Activated CD4-positive, alpha-beta T cell treated with anti-CD3 and anti-CD28 coated beads, Interleukin-2, amount 10 ng/mL, durations not matched to agents 7 days and 5 days (primary cell): ENCODE results near the gene CCL21. TPM values are rescaled to one million over a fixed set of nuclear protein-coding genes. Genes with fewer than 3 reads are reported as not detected.

ENCODE experiments used
- CTCF ChIA-PET: fragments of 350-600 bp; sonication (Branson Sonifier 250); formaldehyde crosslinking; loops from one replicate; lab custom pipeline; 2021; ENCODE audit warnings: antibody characterized with exemption; lab: Charles Lee
- POLR2A ChIA-PET: fragments of 350-600 bp; sonication (Branson Sonifier 250); formaldehyde crosslinking; loops from one replicate; lab custom pipeline; 2021; ENCODE audit warnings: antibody characterized with exemption; lab: Charles Lee
- DNase-seq: peaks from one replicate; pipeline ENCODE4 v3.0.0-alpha.2; 2020
- H3K27ac Mint-ChIP-seq: one replicate; pipeline ENCODE4 v1.8.0; 2021; ENCODE audit warnings: mild to moderate bottlenecking, moderate library complexity, mixed read lengths
- H3K27me3 Mint-ChIP-seq: one replicate; pipeline ENCODE4 v1.8.0; 2021; ENCODE audit warnings: mixed read lengths
- H3K36me3 Mint-ChIP-seq: one replicate; pipeline ENCODE4 v1.8.0; 2021; ENCODE audit warnings: low read depth, mixed read lengths
- H3K4me1 Mint-ChIP-seq: one replicate; pipeline ENCODE4 v1.8.0; 2021; ENCODE audit warnings: mixed read lengths
- H3K4me3 Mint-ChIP-seq: one replicate; pipeline ENCODE4 v1.8.0; 2021; ENCODE audit warnings: mild to moderate bottlenecking, moderate library complexity, mixed read lengths
- H3K9me3 Mint-ChIP-seq: one replicate; pipeline ENCODE4 v1.8.0; 2021; ENCODE audit warnings: mixed read lengths
- total RNA-seq, 2 experiments: library from RNA; stranded (reverse); gene quantifications; one replicate each; pipeline ENCODE4 v1.2.3, GENCODE V29; 2021

The CCL21 gene
- total RNA-seq, 2 experiments from 2014 or later, result not detected

- Mint-ChIP-seq H3K36me3 (peaks cover 3% of the 10 kb centered on the region), H3K4me1 (peaks cover 6% of the 10 kb centered on the region), H3K27me3 (no peaks in the 10 kb centered on the region), H3K27ac (no peak overlapping the region), H3K4me3 (no peak overlapping the region), H3K9me3 (no peaks in the 10 kb centered on the region)
- CTCF ChIA-PET, result interaction anchor here (1.4 to 1.6 kb wide), 2 partner anchors 16 to 21 kb away, joined by 3 to 6 read pairs; no protein-coding TSS in a partner anchor
- POLR2A ChIA-PET, result no interaction called here
- DNase-seq, result no peak
Measured at GRCh38 chr9:34685591-34685990, 24.3 kb downstream of the CCL21 start.

- Mint-ChIP-seq H3K9me3 (no peaks in the 10 kb centered on the region), H3K4me3 (no peak overlapping the region), H3K27ac (no peak overlapping the region), H3K36me3 (peaks cover 3% of the 10 kb centered on the region), H3K4me1 (peaks cover 6% of the 10 kb centered on the region), H3K27me3 (no peaks in the 10 kb centered on the region)
- ChIA-PET POLR2A (no interaction called here), CTCF (interaction anchor here (1.4 to 1.6 kb wide), 2 partner anchors 17 to 20 kb away, joined by 3 to 6 read pairs; no protein-coding TSS in a partner anchor)
- no peak for DNase-seq
Measured at GRCh38 chr9:34684816-34685215, 25.1 kb downstream of the CCL21 start.

GRCh38 chr9:34684145-34684544, 25.8 kb downstream of the CCL21 start:
- H3K4me1 Mint-ChIP-seq, result peaks cover 6% of the 10 kb centered on the region
- peaks cover 3% of the 10 kb centered on the region for H3K36me3 Mint-ChIP-seq
- H3K27ac Mint-ChIP-seq, result no peak overlapping the region
- no peaks in the 10 kb centered on the region for H3K9me3 Mint-ChIP-seq
- no peaks in the 10 kb centered on the region for H3K27me3 Mint-ChIP-seq
- DNase-seq, result no peak
- ChIA-PET POLR2A (no interaction called here), CTCF (no interaction called here)
- H3K4me3 Mint-ChIP-seq, result no peak overlapping the region

GRCh38 chr9:34675869-34676268, 34.1 kb downstream of the CCL21 start:
- Mint-ChIP-seq H3K36me3 (no peaks in the 10 kb centered on the region), H3K9me3 (no peaks in the 10 kb centered on the region), H3K27me3 (no peaks in the 10 kb centered on the region), H3K27ac (no peak overlapping the region), H3K4me3 (no peak overlapping the region), H3K4me1 (peaks cover 1% of the 10 kb centered on the region)
- CTCF ChIA-PET, result interaction anchor here (0.9 kb wide), 1 partner anchor 17 kb away, joined by 3 read pairs; no protein-coding TSS in a partner anchor
- no peak for DNase-seq
- POLR2A ChIA-PET, result no interaction called here

GRCh38 chr9:34675048-34675714, 34.8 kb downstream of the CCL21 start:
- ChIA-PET POLR2A (no interaction called here), CTCF (interaction anchor here (0.9 kb wide), 1 partner anchor 16 kb away, joined by 3 read pairs; no protein-coding TSS in a partner anchor)
- H3K27me3 Mint-ChIP-seq, result no peaks in the 10 kb centered on the region
- DNase-seq, result peak; percentile 58
- H3K36me3 Mint-ChIP-seq, result peaks cover 2% of the 10 kb centered on the region
- peaks cover 3% of the 10 kb centered on the region for H3K9me3 Mint-ChIP-seq
- H3K27ac Mint-ChIP-seq, result no peak overlapping the region
- H3K4me1 Mint-ChIP-seq, result peaks cover 1% of the 10 kb centered on the region
- no peak overlapping the region for H3K4me3 Mint-ChIP-seq

GRCh38 chr9:34674440-34674839, 35.5 kb downstream of the CCL21 start:
- Mint-ChIP-seq H3K4me1 (peaks cover 1% of the 10 kb centered on the region), H3K27ac (peak overlapping the region; percentile 66), H3K27me3 (no peaks in the 10 kb centered on the region), H3K36me3 (peaks cover 6% of the 10 kb centered on the region), H3K9me3 (peaks cover 7% of the 10 kb centered on the region), H3K4me3 (no peak overlapping the region)
- CTCF ChIA-PET, result interaction anchor here (1.0 kb wide), 1 partner anchor 9 kb away, joined by 4 read pairs; no protein-coding TSS in a partner anchor
- POLR2A ChIA-PET, result no interaction called here
- DNase-seq, result no peak

GRCh38 chr9:34671307-34671706, 38.6 kb downstream of the CCL21 start:
- H3K9me3 Mint-ChIP-seq, result peaks cover 11% of the 10 kb centered on the region
- CTCF ChIA-PET, result no interaction called here
- H3K27me3 Mint-ChIP-seq, result no peaks in the 10 kb centered on the region
- no peak overlapping the region for H3K4me3 Mint-ChIP-seq
- peaks cover 12% of the 10 kb centered on the region for H3K4me1 Mint-ChIP-seq
- peaks cover 23% of the 10 kb centered on the region for H3K36me3 Mint-ChIP-seq
- POLR2A ChIA-PET, result no interaction called here
- DNase-seq, result no peak
- H3K27ac Mint-ChIP-seq, result no peak overlapping the region

GRCh38 chr9:34669809-34670562, 40.0 kb downstream of the CCL21 start:
- Mint-ChIP-seq H3K9me3 (peaks cover 11% of the 10 kb centered on the region), H3K27me3 (no peaks in the 10 kb centered on the region), H3K27ac (no peak overlapping the region), H3K4me3 (no peak overlapping the region), H3K36me3 (peaks cover 23% of the 10 kb centered on the region), H3K4me1 (peaks cover 20% of the 10 kb centered on the region)
- ChIA-PET CTCF (interaction anchor here (0.9 to 1.4 kb wide), 2 partner anchors 24 to 33 kb away, joined by 3 to 5 read pairs; partner anchors contain the start of gene GALT), POLR2A (no interaction called here)
- no peak for DNase-seq

GRCh38 chr9:34665381-34666250, 44.3 kb downstream of the CCL21 start:
- POLR2A ChIA-PET, result no interaction called here
- H3K4me1 Mint-ChIP-seq, result peaks cover 56% of the 10 kb centered on the region
- H3K27ac Mint-ChIP-seq, result peak overlapping the region; percentile 96
- no peaks in the 10 kb centered on the region for H3K27me3 Mint-ChIP-seq
- H3K9me3 Mint-ChIP-seq, result peaks cover 11% of the 10 kb centered on the region
- peaks cover 43% of the 10 kb centered on the region for H3K36me3 Mint-ChIP-seq
- DNase-seq, result peak; percentile 92
- CTCF ChIA-PET, result interaction anchor here (0.8 to 3.0 kb wide), 9 partner anchors 9 to 53 kb away, joined by 3 to 11 read pairs (median 4); partner anchors contain the start of genes CCL19, GALT, RPP25L and SIGMAR1
- peak overlapping the region; percentile 89 for H3K4me3 Mint-ChIP-seq

GRCh38 chr9:34665067-34665380, 44.9 kb downstream of the CCL21 start:
- Mint-ChIP-seq H3K4me1 (peaks cover 56% of the 10 kb centered on the region), H3K27ac (peak overlapping the region; percentile 96), H3K36me3 (peaks cover 46% of the 10 kb centered on the region), H3K4me3 (peak overlapping the region; percentile 89), H3K9me3 (peaks cover 8% of the 10 kb centered on the region), H3K27me3 (no peaks in the 10 kb centered on the region)
- CTCF ChIA-PET, result interaction anchor here (0.8 to 3.0 kb wide), 11 partner anchors 9 to 53 kb away, joined by 3 to 11 read pairs (median 4); partner anchors contain the start of genes CCL19, GALT, RPP25L and SIGMAR1
- POLR2A ChIA-PET, result no interaction called here
- DNase-seq, result no peak

GRCh38 chr9:34664281-34665066, 45.5 kb downstream of the CCL21 start:
- Mint-ChIP-seq H3K36me3 (peaks cover 42% of the 10 kb centered on the region), H3K9me3 (peaks cover 5% of the 10 kb centered on the region), H3K27me3 (no peaks in the 10 kb centered on the region), H3K4me3 (peak overlapping the region; percentile 89), H3K27ac (peak overlapping the region; percentile 96), H3K4me1 (peaks cover 56% of the 10 kb centered on the region)
- peak; percentile 82 for DNase-seq
- CTCF ChIA-PET, result interaction anchor here (0.8 to 3.0 kb wide), 13 partner anchors 10 to 52 kb away, joined by 3 to 11 read pairs (median 4); partner anchors contain the start of genes CCL19, GALT, RPP25L and SIGMAR1
- POLR2A ChIA-PET, result no interaction called here
